ENCODE results near the gene AXIN1.
"Not testable (repeated sequence)": the region's sequence is repeated elsewhere in the genome, so short reads cannot be mapped to it uniquely, and the experiment has no call there.

Gene AXIN1

DNA sequence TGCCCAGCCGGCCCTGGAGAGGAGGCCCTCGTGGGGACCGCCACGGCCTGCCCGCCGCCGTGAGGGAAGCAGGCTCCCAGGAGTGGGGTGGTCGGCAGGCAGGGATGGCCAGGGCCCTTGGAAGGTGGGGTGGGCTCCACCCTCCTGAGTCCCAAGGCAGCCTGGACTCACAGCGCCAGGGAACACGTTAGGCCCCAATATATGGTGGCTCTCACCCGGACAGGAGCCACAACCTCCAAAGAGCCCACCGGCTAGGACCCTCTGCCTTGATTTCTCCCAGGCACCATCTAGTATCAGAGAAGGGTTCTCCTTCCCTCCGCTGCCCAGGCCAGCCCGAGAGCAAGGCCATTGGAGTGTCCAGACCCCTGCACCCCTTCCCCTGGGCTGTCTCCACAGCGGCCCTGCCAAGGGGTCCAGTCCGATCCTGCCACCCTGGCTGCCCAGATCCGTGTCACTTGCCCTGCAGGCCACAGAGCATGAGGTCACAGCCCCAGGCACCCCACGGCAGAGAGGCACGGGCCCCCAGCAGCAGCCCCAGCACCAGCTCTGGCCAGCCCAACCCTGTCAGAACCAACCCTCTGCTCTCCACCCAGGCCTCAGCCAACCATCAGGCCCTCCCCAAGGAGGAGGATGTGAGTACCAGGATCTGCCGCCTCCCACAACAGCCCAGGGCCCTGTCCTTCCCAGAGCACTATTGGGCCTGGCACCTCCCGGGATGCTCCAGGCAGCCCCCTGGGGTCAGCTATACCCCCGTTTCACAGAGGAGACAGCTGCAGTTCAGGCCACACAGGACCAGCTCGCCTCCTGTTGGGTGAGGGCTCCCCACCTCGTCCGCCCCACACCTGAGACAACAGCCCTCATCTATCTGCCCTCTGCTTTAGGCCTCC is 1.1 kb upstream of the AXIN1 start:
- no peak for DNase-seq (ENCODE audit: low read depth in 2 of 2)

DNA sequence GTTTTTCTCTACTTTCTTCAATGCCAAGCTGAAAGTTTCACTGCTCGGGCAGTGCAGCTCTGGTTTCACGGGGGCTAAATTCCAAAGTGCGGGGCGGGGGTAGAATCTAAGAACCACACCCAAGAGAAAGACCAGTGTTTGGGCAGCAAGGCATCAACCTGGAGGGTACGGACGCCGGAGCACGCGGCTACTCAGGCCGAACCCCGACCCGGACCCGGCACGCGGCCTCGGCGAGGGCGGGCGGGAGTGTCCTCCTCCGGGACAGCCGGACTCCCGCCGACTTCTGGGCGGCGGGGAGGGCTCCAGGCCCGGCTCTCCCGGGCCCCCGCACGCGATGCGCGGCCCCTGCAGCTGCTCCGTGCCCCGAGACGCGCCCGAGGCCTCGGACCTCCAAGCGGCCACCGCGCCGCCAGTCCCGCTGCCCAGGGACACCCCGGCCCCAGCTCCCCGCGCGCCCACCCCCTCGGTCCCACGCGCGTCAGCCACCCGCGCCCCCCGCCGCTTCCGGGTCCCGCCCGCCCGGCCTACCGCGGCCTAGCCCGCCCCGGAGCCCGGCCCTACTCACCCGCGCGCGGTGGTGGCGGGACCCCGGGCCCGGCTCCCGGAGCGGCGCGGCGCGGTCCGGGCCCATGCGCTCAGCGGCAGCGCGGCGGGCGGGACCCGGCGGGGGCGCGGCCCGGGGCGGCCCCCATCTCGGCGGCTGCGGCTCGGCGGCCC is 561 bp downstream of the AXIN1 start:
- DNase-seq (ENCODE audit: low read depth in 2 of 2) = peak in 1 of 2 donors; percentile 47

DNA sequence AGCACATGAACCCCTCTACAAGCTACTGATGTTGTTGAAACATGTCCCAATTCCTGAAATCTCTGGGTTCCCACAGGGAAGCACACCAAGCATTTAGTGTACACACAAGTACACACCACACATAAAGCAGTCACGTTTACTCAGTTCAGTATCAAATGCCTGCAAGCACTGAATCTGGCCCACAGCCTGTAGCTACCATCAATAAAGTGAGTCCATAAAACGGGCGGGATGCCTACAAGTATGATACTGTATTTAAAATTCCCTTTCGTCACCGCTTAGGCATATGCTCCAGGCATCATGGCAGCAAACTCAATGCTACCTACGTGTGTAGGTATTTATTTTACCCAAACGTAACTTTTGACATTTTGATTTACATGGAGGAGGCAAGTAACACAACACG is 2.3 kb downstream of the AXIN1 start:
- no peak for DNase-seq (ENCODE audit: low read depth in 2 of 2)

DNA sequence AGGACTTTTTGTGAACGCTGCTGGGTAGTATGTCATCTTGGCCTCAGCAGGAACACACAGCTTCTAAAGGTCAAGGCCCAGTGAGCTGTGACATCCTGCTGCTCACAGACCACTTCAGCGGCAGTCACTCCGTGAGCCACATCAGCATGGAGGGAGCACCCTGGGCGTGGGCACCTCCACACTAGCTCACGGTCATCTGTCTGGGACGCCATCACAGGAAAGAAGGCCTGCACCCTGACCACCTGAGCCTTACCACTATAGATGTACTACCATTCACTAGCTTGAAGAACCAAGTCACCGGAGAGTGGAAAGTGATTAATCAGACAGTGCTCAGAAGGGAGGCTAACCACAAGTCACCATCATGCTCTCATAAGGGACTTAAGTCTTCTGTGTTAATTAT is 3.3 kb downstream of the AXIN1 start:
- DNase-seq (ENCODE audit: low read depth in 2 of 2) = no peak

DNA sequence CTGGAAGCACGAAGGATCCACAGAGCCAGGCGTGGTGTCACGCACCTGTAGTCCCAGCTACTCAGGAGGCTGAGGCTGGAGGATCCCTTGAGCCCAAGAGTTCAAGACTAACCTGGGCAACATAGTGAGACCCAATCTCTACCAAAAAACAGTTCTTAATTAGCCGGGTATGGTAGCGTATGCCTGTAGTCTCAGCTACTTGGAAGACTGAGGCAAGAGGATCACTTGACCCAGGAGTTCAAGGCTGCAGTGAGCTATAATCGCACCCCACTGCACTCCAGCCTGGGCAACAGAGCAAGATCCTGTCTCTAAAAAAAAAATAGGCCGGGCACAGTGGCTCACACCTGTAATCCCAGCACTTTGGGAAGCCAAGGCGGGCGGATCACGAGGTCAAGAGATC is 4.0 kb downstream of the AXIN1 start:
- DNase-seq (ENCODE audit: low read depth in 2 of 2) = not testable (repeated sequence)

DNA sequence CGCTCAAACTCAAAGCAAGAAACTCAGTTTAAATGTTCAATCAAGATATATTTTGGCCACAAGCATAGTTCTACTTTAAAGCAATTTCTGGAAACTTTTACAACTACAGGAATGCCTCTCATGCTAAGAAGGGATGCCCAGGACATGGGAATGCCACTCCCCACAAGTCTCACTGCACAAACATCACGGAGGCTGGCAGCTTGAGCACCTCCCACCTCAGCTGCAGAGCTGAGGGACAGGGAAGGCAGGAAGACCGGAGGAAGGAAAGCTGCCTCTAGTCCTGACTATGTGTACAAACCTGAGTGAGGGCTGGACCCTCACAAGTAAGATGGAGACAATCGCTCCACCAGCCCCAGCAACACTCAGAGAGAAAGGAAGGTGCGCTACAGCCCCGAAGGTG is 5.3 kb downstream of the AXIN1 start:
- no peak for DNase-seq (ENCODE audit: low read depth in 2 of 2)

DNA sequence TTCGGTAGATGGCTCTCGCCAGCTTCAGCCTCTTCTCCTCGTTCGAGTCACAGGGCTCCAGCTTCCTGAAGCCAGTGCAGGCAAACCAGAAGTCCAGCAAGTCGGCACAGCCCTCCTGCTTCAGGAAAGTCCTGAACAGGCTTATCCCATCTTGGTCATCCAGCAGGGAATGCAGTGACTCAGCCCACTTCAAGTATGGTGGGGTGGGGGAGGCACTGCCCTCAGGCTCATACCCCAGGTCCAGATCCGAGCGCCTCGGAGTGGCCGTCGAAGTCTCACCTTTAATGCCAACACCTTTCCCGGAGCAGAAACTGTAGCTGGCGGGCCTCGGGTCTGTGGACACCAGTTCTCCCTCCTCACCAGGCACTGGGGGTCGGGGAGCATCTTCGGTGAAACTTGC is 5.9 kb downstream of the AXIN1 start:
- DNase-seq (ENCODE audit: low read depth in 2 of 2) = no peak

DNA sequence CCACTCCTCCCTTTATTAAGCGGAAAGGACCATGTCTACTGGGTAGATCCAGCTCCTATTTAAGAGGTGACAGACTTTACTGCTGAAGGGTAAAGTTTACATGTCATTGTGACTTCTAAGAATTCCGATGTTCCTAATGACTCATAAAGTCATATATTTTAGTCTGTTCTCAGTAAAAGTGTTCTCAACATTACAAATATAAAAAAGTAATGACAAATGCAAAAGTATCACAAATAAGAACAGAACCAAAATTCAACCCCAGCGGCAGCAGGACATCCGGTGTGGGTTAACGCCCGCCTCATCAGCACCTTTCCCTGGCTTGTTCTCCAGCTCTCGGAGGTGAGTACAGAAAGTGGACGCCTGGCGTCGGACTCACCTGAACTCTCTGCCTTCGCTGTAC is 6.8 kb downstream of the AXIN1 start:
- DNase-seq (ENCODE audit: low read depth in 2 of 2) = no peak

DNA sequence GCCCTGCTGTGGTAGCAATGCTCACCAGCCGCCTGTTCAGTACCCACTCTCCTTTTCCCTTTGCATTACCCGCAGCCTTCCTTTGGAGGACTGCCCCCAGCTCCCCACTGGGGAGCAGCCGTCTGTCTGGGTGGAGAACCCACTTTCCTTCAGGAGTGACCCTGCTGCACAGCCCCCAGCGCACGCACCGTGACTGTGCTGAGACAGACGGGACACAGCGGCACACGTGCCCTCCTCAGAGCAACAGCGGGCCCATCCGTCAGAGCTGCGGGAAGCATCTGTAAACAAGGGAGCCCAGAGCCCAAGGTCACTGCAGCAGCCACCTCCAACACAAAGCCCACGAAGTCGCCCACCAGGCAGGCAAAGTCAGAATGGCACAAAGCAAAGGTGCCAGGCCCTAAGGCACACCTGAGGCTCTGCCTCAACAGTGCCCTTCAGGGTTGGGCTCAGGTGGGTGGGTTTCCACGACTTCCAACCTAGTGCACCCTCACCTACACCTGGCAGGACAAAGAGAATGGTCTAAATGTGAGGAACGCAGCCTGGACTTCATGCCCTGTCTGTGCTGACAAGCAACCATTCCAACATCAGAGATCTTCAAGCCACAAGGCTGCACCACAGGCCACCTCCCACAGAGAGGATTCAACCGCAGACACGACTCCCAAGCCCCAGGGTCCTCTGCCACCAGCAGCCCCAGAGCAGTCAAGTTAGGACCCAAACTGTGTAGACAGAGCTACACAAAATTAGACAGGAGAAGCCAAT is 9.9 kb downstream of the AXIN1 start:
- no peak for DNase-seq (ENCODE audit: low read depth in 2 of 2)

DNA sequence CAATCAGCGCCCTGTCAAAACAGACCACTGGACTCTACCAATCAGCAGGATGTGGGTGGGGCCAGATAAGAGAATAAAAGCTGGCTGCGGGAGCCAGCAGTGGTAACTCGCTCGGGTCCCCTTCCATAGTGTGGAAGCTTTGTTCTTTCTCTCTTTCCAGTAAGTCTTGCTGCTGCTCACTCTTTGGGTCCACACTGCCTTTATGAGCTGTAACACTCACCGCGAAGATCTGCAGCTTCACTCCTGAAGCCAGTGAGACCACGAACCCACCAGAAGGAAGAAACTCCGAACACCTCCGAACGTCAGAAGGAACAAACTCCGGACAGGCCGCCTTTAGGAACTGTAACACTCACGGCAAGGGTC is 10.6 kb downstream of the AXIN1 start:
- DNase-seq (ENCODE audit: low read depth in 2 of 2) = not testable (repeated sequence)

DNA sequence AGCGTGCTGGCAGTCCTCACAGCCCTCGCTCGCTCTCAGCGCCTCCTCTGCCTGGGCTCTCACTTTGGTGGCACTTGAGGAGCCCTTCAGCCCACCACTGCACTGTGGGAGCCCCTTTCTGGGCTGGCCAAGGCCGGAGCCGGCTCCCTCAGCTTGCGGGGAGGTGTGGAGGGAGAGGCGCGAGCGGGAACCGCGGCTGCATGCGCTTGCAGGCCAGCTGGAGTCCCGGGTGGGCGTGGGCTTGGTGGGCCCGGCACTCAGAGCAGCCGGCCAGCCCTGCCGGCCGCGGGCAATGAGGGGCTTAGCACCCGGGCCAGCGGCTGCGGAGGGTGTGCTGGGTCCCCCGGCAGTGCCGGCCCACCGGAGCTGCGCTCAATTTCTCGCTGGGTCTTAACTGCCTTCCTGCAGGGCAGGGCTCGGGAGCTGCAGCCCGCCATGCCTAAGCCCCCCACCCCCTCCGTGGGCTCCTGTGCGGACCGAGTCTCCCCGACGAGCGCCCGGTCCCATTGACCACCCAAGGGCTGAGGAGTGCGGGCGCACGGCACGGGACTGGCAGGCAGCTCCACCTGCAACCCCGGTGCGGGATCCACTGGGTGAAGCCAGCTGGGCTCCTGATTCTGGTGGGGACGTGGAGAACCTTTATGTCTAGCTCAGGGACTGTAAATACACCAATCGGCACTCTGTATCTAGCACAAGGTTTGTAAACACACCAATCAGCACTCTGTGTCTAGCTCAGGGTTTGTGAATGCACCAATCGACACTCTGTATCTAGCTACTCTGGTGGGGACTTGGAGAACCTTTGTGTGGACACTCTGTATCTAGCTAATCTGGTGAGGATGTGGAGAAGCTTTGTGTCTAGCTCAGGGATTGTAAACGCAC is 11.2 kb downstream of the AXIN1 start:
- not testable (repeated sequence) for DNase-seq (ENCODE audit: low read depth in 2 of 2)

DNA sequence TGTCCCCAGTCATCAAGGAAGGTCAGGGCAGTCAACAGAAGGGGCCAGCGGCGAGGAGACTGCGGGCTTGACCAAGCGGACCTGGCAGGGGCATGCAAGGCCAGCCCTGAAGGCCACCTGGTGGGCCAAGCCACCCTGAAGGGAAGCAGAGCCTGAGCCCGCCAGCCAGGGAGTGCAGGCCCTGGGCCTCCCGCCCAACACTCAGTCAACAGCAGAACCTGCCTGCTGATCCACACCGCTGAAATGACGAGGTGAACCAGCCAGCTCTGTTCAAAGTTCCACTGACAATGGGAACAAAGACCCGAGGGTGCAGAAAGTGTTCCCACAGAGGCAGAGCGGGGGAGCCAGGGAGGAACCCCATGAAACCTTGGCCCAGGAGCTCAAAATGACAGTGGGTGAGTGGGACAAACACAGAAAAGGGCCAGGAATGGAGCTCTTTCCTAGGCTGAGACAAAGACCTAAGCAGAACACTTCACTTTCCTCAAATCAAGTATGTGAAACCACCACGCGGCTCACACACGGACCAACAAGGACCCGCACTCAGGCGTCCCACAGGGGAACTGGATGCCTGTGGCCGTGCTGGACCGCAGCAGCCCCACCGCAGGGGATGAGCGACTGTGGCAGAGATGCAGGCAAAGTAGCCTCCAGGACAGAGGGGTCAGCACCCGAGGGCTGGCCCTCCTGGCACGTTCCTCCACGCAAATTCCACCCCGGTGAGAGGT is 12.0 kb downstream of the AXIN1 start:
- DNase-seq (ENCODE audit: low read depth in 2 of 2) = no peak

DNA sequence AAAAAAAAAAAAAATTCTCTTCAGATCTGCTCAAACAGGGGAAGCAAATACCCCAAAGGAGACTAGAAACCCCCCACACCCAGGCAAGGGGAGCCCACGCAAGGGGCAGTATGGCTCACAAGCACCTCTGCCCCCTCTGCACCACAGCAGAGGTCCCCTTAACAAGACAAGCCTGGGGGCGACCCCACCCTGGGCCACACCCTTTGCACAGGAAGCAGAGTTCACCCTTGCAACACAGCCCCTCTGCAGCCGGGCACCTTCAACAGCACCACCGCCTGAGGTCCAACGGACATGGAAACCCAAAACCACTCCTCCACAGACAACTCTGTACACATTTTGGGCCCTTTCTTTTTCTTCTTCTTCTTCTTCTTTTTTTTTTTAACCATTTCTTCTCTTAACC is 12.8 kb downstream of the AXIN1 start:
- no peak for DNase-seq (ENCODE audit: low read depth in 2 of 2)

DNA sequence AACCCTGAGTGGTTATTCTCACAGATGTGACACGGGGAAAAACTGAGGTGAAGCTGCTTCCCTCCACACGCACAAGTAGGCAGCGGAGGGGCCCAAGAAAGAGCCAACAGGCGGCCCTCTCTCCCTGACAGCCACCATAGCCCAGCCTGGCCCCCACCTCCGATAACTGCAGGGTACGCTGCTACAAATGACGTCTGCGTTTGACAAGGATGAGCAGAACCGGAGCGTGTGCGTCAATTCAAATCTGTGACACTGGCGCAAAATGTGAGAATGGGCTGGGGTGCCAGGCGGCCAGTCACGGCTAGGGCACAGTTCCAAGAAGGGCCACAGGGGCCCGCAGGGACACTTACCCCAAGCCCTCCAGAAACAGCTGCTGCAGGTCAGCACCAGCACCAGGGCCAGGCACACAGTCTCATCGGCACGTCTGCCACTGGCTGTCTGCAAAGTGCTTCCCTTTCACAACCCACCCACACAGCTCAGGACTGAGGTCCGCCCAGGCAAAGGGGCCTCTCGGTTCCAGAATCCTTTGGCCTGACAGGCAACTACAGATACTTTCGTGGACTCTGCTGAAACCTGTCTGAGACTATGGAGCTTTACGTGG is 14.4 kb downstream of the AXIN1 start:
- no peak for DNase-seq (ENCODE audit: low read depth in 2 of 2)

DNA sequence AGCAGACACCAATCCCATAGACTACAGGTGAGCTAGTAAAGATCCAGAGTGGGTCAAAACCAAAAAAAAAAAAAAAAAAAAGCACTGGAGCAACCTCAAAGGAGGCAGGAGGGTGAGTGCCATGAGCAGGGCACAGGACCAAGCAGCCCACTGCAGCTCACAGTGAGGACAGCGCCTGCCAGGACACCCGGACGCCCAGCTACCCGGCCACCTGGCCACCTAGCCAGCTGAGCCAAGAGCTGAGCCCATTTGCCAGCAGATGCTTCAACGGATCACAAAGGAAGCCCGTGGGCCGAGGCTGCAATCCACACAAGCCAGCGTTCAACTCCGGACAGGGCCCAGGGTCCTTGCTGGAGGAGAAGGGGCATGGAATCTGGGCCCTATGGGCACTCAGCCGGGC is 15.1 kb downstream of the AXIN1 start:
- DNase-seq (ENCODE audit: low read depth in 2 of 2) = no peak

DNA sequence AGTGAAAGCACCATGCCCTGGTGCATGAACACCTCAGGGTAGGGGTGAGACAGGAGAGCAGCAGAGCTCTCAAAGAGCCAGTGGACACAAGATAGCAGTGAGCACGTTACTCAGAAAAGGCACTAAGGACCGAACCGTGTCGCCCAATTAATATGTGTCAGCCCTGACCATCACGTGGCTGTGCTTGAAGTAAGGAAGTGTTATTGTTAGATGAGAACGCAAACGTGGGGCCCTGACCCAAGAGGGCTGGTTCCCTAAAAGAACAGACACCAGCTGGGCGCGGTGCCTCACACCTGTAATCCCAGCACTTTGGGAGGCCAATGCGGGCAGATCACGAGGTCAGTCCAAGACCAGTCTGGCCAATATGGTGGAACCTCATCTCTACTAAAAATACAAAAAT is 16.3 kb downstream of the AXIN1 start:
- no peak for DNase-seq (ENCODE audit: low read depth in 2 of 2)

DNA sequence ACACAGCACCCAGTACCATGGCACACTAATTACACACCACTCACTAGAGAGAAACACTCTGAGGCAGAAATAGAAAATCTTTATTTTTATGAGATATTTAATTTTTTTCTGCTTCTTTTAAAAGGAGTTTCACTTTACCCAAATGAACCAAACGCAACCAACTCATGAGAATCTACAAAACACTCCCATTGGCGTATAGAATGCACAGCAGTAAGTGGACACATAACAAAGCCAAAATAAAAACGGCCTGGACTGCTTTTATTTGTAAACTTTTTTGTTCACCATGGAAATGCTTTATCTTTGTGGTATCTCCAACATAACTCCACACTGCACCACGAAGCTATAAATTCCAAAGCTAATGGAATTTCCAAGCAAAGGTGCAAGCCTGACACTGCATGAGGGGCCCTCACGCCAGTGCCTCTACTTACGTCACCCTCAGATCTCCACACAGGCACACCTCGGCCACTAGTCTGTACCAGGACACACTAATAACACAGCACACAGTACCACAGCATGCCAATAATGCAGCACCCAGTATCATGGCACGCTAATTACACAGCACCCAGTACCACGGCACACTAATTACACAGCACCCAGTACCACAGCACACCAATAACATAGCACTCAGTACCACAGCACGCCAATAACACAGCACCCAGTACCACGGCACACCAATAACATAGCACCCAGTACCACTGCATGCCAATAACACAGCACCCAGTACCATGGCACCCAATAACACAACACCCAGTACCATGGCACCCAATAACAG is 17.5 kb downstream of the AXIN1 start:
- not testable (repeated sequence) for DNase-seq (ENCODE audit: low read depth in 2 of 2)

DNA sequence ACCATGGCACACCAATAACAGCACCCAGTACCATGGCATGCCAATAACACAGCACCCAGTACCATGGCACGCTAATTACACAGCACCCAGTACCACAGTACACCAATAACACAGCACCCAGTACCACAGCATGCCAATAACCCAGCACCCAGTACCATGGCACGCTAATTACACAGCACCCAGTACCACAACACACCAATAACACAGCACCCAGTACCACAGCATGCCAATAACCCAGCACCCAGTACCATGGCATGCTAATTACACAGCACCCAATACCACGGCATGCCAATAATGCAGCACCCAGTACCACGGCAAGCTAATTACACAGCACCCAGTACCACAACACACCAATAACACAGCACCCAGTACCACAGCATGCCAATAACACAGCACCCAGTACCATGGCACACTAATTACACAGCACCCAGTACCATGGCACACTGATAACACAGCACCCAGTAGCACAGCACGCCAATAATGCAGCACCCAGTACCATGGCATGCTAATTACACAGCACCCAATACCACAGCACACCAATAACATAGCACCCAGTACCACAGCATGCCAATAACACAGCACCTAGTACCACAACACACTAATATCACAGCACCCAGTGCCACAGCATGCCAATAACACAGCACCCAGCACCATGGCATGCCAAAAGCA is 18.2 kb downstream of the AXIN1 start:
- not testable (repeated sequence) for DNase-seq (ENCODE audit: low read depth in 2 of 2)

Measured in stimulated activated CD8-positive, alpha-beta memory T cell treated with anti-CD3 and anti-CD28 coated beads, Interleukin-7, amount 100 ng/mL, for 4 hours (primary cell).